Measurements from ENCODE around the gene ZNF621. TPM values are rescaled to one million over a fixed set of nuclear protein-coding genes. Genes with fewer than 3 reads are reported as not detected.

The ZNF621 gene
- total RNA-seq, 4 donors from 2014 or later, result 18.8 to 26.6 (median 24.1) TPM

DNA sequence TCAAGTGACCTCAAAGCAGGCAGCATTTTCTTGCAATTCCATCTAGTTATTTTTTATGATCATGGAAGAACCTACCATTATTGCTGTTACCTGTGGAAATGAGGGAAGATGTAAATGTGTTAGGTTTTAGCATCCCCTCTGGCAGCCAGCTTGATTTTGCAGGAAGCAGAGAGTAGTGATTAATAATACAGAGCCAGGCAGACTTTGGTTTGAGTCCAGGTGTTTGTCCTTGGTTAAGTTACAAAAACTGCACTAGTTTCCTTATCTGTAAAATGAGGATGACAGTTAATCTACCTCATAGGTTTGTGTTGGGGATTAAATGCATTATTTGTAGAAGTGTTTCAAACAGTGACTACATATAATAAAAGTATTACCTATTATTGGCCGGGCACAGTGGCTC lies 6.7 kb upstream of the ZNF621 start:
- TF ChIP-seq, protein P1, sequence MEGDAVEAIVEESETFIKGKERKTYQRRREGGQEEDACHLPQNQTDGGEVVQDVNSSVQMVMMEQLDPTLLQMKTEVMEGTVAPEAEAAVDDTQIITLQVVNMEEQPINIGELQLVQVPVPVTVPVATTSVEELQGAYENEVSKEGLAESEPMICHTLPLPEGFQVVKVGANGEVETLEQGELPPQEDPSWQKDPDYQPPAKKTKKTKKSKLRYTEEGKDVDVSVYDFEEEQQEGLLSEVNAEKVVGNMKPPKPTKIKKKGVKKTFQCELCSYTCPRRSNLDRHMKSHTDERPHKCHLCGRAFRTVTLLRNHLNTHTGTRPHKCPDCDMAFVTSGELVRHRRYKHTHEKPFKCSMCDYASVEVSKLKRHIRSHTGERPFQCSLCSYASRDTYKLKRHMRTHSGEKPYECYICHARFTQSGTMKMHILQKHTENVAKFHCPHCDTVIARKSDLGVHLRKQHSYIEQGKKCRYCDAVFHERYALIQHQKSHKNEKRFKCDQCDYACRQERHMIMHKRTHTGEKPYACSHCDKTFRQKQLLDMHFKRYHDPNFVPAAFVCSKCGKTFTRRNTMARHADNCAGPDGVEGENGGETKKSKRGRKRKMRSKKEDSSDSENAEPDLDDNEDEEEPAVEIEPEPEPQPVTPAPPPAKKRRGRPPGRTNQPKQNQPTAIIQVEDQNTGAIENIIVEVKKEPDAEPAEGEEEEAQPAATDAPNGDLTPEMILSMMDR (IDR thresholded peaks at IDR 0.05; ENCODE audit: low read depth), result no peak

DNA sequence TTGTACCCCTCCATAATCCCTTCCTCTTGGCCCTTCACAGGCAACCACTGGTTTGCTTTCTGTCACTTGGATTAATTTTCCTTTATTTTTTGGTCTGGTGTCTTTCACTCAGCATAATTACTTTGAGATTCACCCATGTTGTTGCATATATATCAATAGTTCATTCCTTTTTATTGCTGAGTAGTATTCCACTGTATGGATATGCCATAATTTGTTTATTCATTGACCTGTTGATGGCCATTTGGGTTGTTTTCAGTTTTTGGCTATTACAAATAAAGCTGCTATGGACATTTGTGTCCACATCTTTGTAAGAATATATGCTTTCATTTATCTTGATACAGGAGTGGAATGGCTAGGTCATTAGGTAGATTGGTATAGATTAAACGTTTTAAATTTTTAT lies 5.9 kb upstream of the ZNF621 start:
- TF ChIP-seq, protein P1 (IDR thresholded peaks at IDR 0.05; ENCODE audit: low read depth), result no peak

DNA sequence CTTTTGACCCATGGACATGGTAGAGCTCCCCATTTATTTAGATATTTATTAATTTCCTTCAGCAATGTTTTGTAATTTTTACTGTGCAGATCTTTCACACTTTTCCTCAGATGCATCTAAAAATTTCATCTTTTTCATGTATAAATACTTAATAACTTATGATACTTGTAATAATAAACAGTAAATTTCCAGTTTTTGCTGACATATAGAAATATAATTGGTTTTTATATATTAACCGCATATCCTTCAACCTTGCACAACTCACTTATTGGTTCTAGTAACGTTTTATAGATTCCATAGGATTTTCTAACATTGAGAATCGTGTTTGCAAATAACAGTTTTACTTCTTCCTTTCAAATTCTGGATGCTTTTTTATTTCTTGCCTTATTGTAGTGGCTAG lies 3.5 kb upstream of the ZNF621 start:
- TF ChIP-seq, protein P1 (IDR thresholded peaks at IDR 0.05; ENCODE audit: low read depth), result no peak

DNA sequence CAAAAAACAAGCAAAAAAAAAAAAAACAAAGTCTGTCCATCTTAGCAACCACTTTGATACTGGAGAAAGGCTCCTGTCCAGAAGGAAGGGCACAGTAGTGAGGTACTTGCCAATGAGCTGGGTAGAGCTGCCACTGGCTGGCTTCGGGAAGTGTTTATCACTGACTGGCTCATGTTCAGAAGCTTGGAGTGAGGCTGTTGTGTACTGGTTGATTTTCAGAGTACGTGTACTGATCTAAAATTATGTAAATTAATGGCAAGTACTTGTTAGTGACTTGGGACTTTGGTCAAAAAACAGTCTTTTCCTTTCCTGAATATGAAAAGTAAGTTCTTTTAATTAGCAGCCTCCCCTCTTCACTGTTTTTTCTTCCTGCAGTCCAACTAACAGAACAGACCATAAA lies 979 bp upstream of the ZNF621 start:
- TF ChIP-seq, protein P1 (IDR thresholded peaks at IDR 0.05; ENCODE audit: low read depth), result no peak

DNA sequence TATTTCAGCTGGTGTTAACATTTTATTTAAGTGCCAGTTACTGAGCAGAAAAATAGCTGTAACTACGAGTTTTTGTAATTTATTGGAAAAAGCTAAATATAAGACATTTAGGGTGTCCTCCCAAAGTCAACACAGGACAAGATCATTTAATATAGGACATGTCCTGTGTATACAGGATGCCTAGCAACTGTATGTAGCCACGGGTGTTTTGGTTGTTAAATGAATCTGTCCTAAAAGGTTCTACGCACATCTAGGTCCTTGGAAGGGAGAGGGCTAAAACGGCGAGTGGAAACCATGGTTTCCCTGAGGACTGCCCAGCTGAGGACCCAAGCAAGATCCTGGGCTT lies 565 bp upstream of the ZNF621 start:
- TF ChIP-seq, protein P1 (IDR thresholded peaks at IDR 0.05; ENCODE audit: low read depth), result no peak

DNA sequence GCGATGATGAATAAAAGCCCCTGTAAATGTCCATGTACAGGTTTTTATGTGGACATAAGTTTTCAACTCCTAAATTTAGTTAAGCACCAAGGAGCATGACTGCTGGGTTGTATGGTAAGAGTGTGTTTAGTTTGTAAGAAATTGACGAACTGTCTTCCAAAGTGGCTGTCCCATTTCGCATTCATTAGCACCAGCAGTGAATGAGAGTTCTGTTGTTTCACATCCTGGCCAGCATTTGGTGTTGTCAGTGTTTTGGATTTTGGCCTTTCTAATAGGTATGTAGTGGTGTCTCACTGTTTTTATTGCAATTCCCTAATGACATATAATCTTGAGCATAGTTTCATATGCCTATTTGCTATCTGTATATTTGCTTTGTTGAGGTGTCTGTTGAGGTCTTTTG lies 3.7 kb downstream of the ZNF621 start:
- TF ChIP-seq, protein P1 (IDR thresholded peaks at IDR 0.05; ENCODE audit: low read depth), result no peak

DNA sequence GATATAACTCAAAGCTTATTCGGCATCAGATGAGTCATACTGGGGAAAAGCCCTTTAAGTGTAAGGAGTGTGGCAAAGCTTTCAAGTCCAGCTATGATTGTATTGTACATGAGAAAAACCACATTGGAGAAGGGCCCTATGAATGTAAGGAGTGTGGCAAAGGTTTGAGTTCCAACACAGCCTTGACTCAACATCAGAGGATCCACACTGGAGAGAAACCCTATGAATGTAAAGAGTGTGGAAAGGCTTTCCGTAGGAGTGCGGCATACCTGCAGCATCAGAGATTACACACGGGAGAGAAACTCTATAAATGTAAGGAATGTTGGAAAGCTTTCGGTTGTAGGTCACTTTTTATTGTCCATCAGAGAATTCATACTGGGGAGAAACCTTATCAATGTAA lies 7.5 kb downstream of the ZNF621 start:
- TF ChIP-seq, protein P1 (IDR thresholded peaks at IDR 0.05; ENCODE audit: low read depth), result no peak

DNA sequence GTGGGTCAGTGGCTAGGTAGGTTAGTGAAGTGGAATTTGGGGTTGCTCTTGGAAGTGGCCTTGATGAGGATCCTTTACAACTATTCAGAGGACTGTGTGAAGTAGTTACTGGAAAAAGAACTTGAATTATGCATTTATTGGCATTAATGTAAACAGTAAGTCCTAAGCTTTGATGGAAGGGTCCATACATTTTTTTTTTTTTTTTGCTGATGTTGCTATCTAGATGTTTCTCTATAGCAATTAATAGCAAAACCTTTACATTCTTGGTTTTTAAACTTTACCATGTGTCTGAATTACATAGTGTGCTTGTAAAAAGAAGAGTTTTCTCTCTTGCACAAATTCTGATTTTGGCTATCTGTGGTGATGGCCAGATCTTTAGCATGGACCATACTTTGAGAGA lies 9.5 kb downstream of the ZNF621 start:
- TF ChIP-seq, protein P1 (IDR thresholded peaks at IDR 0.05; ENCODE audit: low read depth), result no peak
